ENCODE data around the gene PLCH1. TPM values are rescaled to one million over a fixed set of nuclear protein-coding genes. Genes with fewer than 3 reads are reported as not detected.

The PLCH1 gene
- total and polyA plus RNA-seq, 4 donors, result 0.08 to 0.57 TPM; not detected in 2

- no peaks in the 10 kb centered on the region for H3K27me3 ChIP-seq (ENCODE audit: control insufficient read depth in 1 of 2, insufficient read depth in 2 of 2, low read length in 1 of 2)
- H3K36me3 ChIP-seq (ENCODE audit: control insufficient read depth in 1 of 2, insufficient read depth in 2 of 2, low read length in 1 of 2), result no peaks in the 10 kb centered on the region
- ATAC-seq (ENCODE audit: low FRiP score), result no peak
- intact Hi-C loops (cut with DNase I), result no loop called here
- 71 to 81% methylated on average over 5 of the region's 5 CpGs for WGBS, 2 donors
- H3K27ac ChIP-seq (ENCODE audit: low read depth in 1 of 2, low read length in 2 of 2), result no peak overlapping the region
- H3K4me1 ChIP-seq (ENCODE audit: control insufficient read depth in 1 of 2, insufficient read depth in 2 of 2, low read length in 2 of 2), result no peaks in the 10 kb centered on the region
- no peak for DNase-seq
- peaks cover 2% of the 10 kb centered on the region for H3K9me3 ChIP-seq (ENCODE audit: control insufficient read depth, low read length)
- H3K4me3 ChIP-seq (ENCODE audit: low read length in 2 of 2), result no peak overlapping the region
Observed at GRCh38 chr3:155512867-155513261, 232.0 kb downstream of the PLCH1 start.

- intact Hi-C loops (cut with DNase I), result no loop called here
Observed at GRCh38 chr3:155512175-155512866, 232.6 kb downstream of the PLCH1 start.

GRCh38 chr3:155504682-155505081 is 240.2 kb downstream of the PLCH1 start:
- intact Hi-C loops (cut with DNase I), result no loop called here
- no peak for DNase-seq
- WGBS, 2 donors, result 74 to 83% methylated on average over 1 of the region's 1 CpG

More at GRCh38 chr3:155512175-155512866, 232.6 kb downstream of the PLCH1 start:
- no peak for ATAC-seq (ENCODE audit: low FRiP score)
- no peaks in the 10 kb centered on the region for H3K36me3 ChIP-seq (ENCODE audit: control insufficient read depth in 1 of 2, insufficient read depth in 2 of 2, low read length in 1 of 2)
- no peaks in the 10 kb centered on the region for H3K27me3 ChIP-seq (ENCODE audit: control insufficient read depth in 1 of 2, insufficient read depth in 2 of 2, low read length in 1 of 2)
- WGBS, 2 donors, result 85 to 87% methylated on average over 8 of the region's 8 CpGs
- no peak overlapping the region for H3K4me3 ChIP-seq (ENCODE audit: low read length in 2 of 2)
- peaks cover 2% of the 10 kb centered on the region for H3K9me3 ChIP-seq (ENCODE audit: control insufficient read depth, low read length)
- H3K4me1 ChIP-seq (ENCODE audit: control insufficient read depth in 1 of 2, insufficient read depth in 2 of 2, low read length in 2 of 2), result no peaks in the 10 kb centered on the region
- DNase-seq, result no peak
- no peak overlapping the region for H3K27ac ChIP-seq (ENCODE audit: low read depth in 1 of 2, low read length in 2 of 2)

GRCh38 chr3:155502630-155503029 is 242.2 kb downstream of the PLCH1 start:
- no peak for ATAC-seq (ENCODE audit: low FRiP score)

More at GRCh38 chr3:155504682-155505081, 240.2 kb downstream of the PLCH1 start:
- Histone ChIP-seq H3K27me3 (ENCODE audit: control insufficient read depth in 1 of 2, insufficient read depth in 2 of 2, low read length in 1 of 2) (no peaks in the 10 kb centered on the region), H3K9me3 (ENCODE audit: control insufficient read depth, low read length) (no peaks in the 10 kb centered on the region), H3K4me3 (ENCODE audit: low read length in 2 of 2) (no peak overlapping the region), H3K4me1 (ENCODE audit: control insufficient read depth in 1 of 2, insufficient read depth in 2 of 2, low read length in 2 of 2) (no peaks in the 10 kb centered on the region), H3K27ac (ENCODE audit: low read depth in 1 of 2, low read length in 2 of 2) (no peak overlapping the region), H3K36me3 (ENCODE audit: control insufficient read depth in 1 of 2, insufficient read depth in 2 of 2, low read length in 1 of 2) (no peaks in the 10 kb centered on the region)
- ATAC-seq (ENCODE audit: low FRiP score), result no peak

GRCh38 chr3:155500194-155500818 is 244.6 kb downstream of the PLCH1 start:
- no peaks in the 10 kb centered on the region for H3K27me3 ChIP-seq (ENCODE audit: control insufficient read depth in 1 of 2, insufficient read depth in 2 of 2, low read length in 1 of 2)
- intact Hi-C loops (cut with DNase I), result no loop called here
- no peaks in the 10 kb centered on the region for H3K9me3 ChIP-seq (ENCODE audit: control insufficient read depth, low read length)
- 69 to 71% methylated on average over 4 of the region's 4 CpGs for WGBS, 2 donors
- no peak for ATAC-seq (ENCODE audit: low FRiP score)
- H3K4me3 ChIP-seq (ENCODE audit: low read length in 2 of 2), result no peak overlapping the region
- H3K36me3 ChIP-seq (ENCODE audit: control insufficient read depth in 1 of 2, insufficient read depth in 2 of 2, low read length in 1 of 2), result no peaks in the 10 kb centered on the region
- no peaks in the 10 kb centered on the region for H3K4me1 ChIP-seq (ENCODE audit: control insufficient read depth in 1 of 2, insufficient read depth in 2 of 2, low read length in 2 of 2)
- no peak overlapping the region for H3K27ac ChIP-seq (ENCODE audit: low read depth in 1 of 2, low read length in 2 of 2)
- no peak for DNase-seq

More at GRCh38 chr3:155502630-155503029, 242.2 kb downstream of the PLCH1 start:
- 72 to 74% methylated on average over 5 of the region's 5 CpGs for WGBS, 2 donors
- Histone ChIP-seq H3K36me3 (ENCODE audit: control insufficient read depth in 1 of 2, insufficient read depth in 2 of 2, low read length in 1 of 2) (no peaks in the 10 kb centered on the region), H3K9me3 (ENCODE audit: control insufficient read depth, low read length) (no peaks in the 10 kb centered on the region), H3K4me1 (ENCODE audit: control insufficient read depth in 1 of 2, insufficient read depth in 2 of 2, low read length in 2 of 2) (no peaks in the 10 kb centered on the region), H3K27ac (ENCODE audit: low read depth in 1 of 2, low read length in 2 of 2) (no peak overlapping the region), H3K4me3 (ENCODE audit: low read length in 2 of 2) (no peak overlapping the region), H3K27me3 (ENCODE audit: control insufficient read depth in 1 of 2, insufficient read depth in 2 of 2, low read length in 1 of 2) (no peaks in the 10 kb centered on the region)
- intact Hi-C loops (cut with DNase I), result no loop called here
- DNase-seq, result no peak

GRCh38 chr3:155497930-155498647 is 246.8 kb downstream of the PLCH1 start:
- Histone ChIP-seq H3K36me3 (ENCODE audit: control insufficient read depth in 1 of 2, insufficient read depth in 2 of 2, low read length in 1 of 2) (no peaks in the 10 kb centered on the region), H3K9me3 (ENCODE audit: control insufficient read depth, low read length) (no peaks in the 10 kb centered on the region), H3K27ac (ENCODE audit: low read depth in 1 of 2, low read length in 2 of 2) (no peak overlapping the region), H3K4me3 (ENCODE audit: low read length in 2 of 2) (no peak overlapping the region), H3K4me1 (ENCODE audit: control insufficient read depth in 1 of 2, insufficient read depth in 2 of 2, low read length in 2 of 2) (no peaks in the 10 kb centered on the region), H3K27me3 (ENCODE audit: control insufficient read depth in 1 of 2, insufficient read depth in 2 of 2, low read length in 1 of 2) (no peaks in the 10 kb centered on the region)
- ATAC-seq (ENCODE audit: low FRiP score), result no peak
- intact Hi-C loops (cut with DNase I), result no loop called here
- no peak for DNase-seq
- WGBS, 2 donors, result 79 to 84% methylated on average over 5 of the region's 5 CpGs

- H3K9me3 ChIP-seq (ENCODE audit: control insufficient read depth, low read length), result no peaks in the 10 kb centered on the region
- no peak overlapping the region for H3K4me3 ChIP-seq (ENCODE audit: low read length in 2 of 2)
- intact Hi-C loops (cut with DNase I), result no loop called here
- no peaks in the 10 kb centered on the region for H3K4me1 ChIP-seq (ENCODE audit: control insufficient read depth in 1 of 2, insufficient read depth in 2 of 2, low read length in 2 of 2)
- no peak overlapping the region for H3K27ac ChIP-seq (ENCODE audit: low read depth in 1 of 2, low read length in 2 of 2)
- H3K36me3 ChIP-seq (ENCODE audit: control insufficient read depth in 1 of 2, insufficient read depth in 2 of 2, low read length in 1 of 2), result no peaks in the 10 kb centered on the region
- DNase-seq, result no peak
- ATAC-seq (ENCODE audit: low FRiP score), result no peak
- H3K27me3 ChIP-seq (ENCODE audit: control insufficient read depth in 1 of 2, insufficient read depth in 2 of 2, low read length in 1 of 2), result no peaks in the 10 kb centered on the region
Observed at GRCh38 chr3:155496206-155496605, 248.7 kb downstream of the PLCH1 start.

GRCh38 chr3:155495387-155495786 is 249.5 kb downstream of the PLCH1 start:
- 90 to 98% methylated on average over 4 of the region's 4 CpGs for WGBS, 2 donors
- ATAC-seq (ENCODE audit: low FRiP score), result no peak
- Histone ChIP-seq H3K4me3 (ENCODE audit: low read length in 2 of 2) (no peak overlapping the region), H3K36me3 (ENCODE audit: control insufficient read depth in 1 of 2, insufficient read depth in 2 of 2, low read length in 1 of 2) (no peaks in the 10 kb centered on the region), H3K27me3 (ENCODE audit: control insufficient read depth in 1 of 2, insufficient read depth in 2 of 2, low read length in 1 of 2) (no peaks in the 10 kb centered on the region), H3K9me3 (ENCODE audit: control insufficient read depth, low read length) (no peaks in the 10 kb centered on the region), H3K4me1 (ENCODE audit: control insufficient read depth in 1 of 2, insufficient read depth in 2 of 2, low read length in 2 of 2) (no peaks in the 10 kb centered on the region), H3K27ac (ENCODE audit: low read depth in 1 of 2, low read length in 2 of 2) (no peak overlapping the region)
- intact Hi-C loops (cut with DNase I), result no loop called here
- DNase-seq, result no peak
